Endothelial cell of umbilical vein (primary cell): Measurements from ENCODE around the gene CFAP70. TPM values are rescaled to one million over a fixed set of nuclear protein-coding genes. Genes with fewer than 3 reads are reported as not detected.

Experiments
- BruUV-seq: library from RNA; stranded (reverse); fragments of 400-500 nt; replicated peaks from 2 replicates; lab custom pipeline; 2021; lab: Mats Ljungman, UMichigan
- CTCF ChIA-PET: fragments of 300-600, 350-600 bp; sonication (Branson Sonifier 250); formaldehyde crosslinking; loops from one replicate; lab custom pipeline; 2021; ENCODE audit warnings: antibody characterized with exemption, inconsistent platforms; lab: Charles Lee
- POLR2A ChIA-PET: fragments of 300-600, 350-600 bp; sonication (Branson Sonifier 250); formaldehyde crosslinking; loops from one replicate; lab custom pipeline; 2021; ENCODE audit warnings: antibody characterized with exemption, inconsistent platforms; lab: Charles Lee
- DNase-seq: peaks from one replicate; pipeline ENCODE4 v3.0.0-alpha.2; 2011; ENCODE audit warnings: low read depth, low spot score
- FAIRE-seq: peaks from 2 replicates; lab custom pipeline; 2011; peaks lifted over from hg19 to GRCh38; lab: Jason Lieb, UNC
- H2AFZ ChIP-seq: 2 replicates; pipeline ENCODE4 v1.6.0; 2012; ENCODE audit warnings: low read depth, low read length, control low read depth, inconsistent platforms
- H3K27ac ChIP-seq: 2 replicates; pipeline ENCODE4 v1.5.1; 2011; ENCODE audit warnings: low read depth, mild to moderate bottlenecking, control low read depth, low read length, moderate library complexity; ENCODE audit not compliant: insufficient read depth
- H3K27me3 ChIP-seq, 2 experiments: 2 replicates each; pipeline versions ENCODE4 v1.6.0 to v1.6.1; 2011; ENCODE audit warnings: low read length in 2 of 2, mixed read lengths in 1 of 2; ENCODE audit not compliant: control insufficient read depth in 2 of 2, insufficient read depth in 2 of 2
- H3K36me3 ChIP-seq, 2 experiments: 2 replicates in 1 of 2; 3 replicates in 1 of 2; pipeline ENCODE4 v1.5.1; 2011; ENCODE audit warnings: low read length in 2 of 2, mild to moderate bottlenecking in 1 of 2, moderate library complexity in 1 of 2; ENCODE audit not compliant: control insufficient read depth in 2 of 2, insufficient read depth in 2 of 2; ENCODE audit errors: extremely low read depth in 1 of 2
- H3K4me1 ChIP-seq: 3 replicates; pipeline ENCODE4 v1.5.1; 2011; ENCODE audit warnings: mild to moderate bottlenecking, low read length; ENCODE audit not compliant: control insufficient read depth, insufficient read depth; ENCODE audit errors: extremely low read depth
- H3K4me2 ChIP-seq: 2 replicates; pipeline ENCODE4 v1.6.1; 2011; ENCODE audit warnings: low read length, control low read depth, mixed read lengths; ENCODE audit not compliant: insufficient read depth
- H3K4me3 ChIP-seq, 3 experiments: fragments of 200-600 bp in 1 of 3; sonication (generic), shearing (Covaris generic) in 1 of 3; replicated peaks in 1 of 3; 2 replicates each; pipeline ENCODE4 v1.5.1; 2011 to 2016; ENCODE audit warnings: control low read depth in 3 of 3, low read length in 3 of 3, mild to moderate bottlenecking in 2 of 3, inconsistent platforms in 1 of 3, low read depth in 1 of 3, moderate library complexity in 1 of 3; ENCODE audit not compliant: insufficient read depth in 1 of 3
- H3K79me2 ChIP-seq: 2 replicates; pipeline ENCODE4 v1.6.0; 2012; ENCODE audit warnings: low read length, inconsistent platforms; ENCODE audit not compliant: control insufficient read depth, insufficient read depth
- H3K9ac ChIP-seq: replicated peaks from 2 replicates; pipeline ENCODE3; 2011; ENCODE audit warnings: low read length, control low read depth; ENCODE audit not compliant: insufficient read depth; ENCODE audit errors: extremely low read depth
- H3K9me1 ChIP-seq: replicated peaks from 3 replicates; pipeline ENCODE4 v1.6.0; 2011; ENCODE audit warnings: mild to moderate bottlenecking, low read length; ENCODE audit not compliant: control insufficient read depth, insufficient read depth; ENCODE audit errors: extremely low read depth
- H3K9me3 ChIP-seq: replicated peaks from 2 replicates; pipeline ENCODE4 v1.5.1; 2012; ENCODE audit warnings: low read length, inconsistent platforms; ENCODE audit not compliant: control insufficient read depth, insufficient read depth
- H4K20me1 ChIP-seq: replicated peaks from 2 replicates; pipeline ENCODE3; 2011; ENCODE audit warnings: mild to moderate bottlenecking, low read length; ENCODE audit not compliant: control insufficient read depth, insufficient read depth; ENCODE audit errors: extremely low read depth
- JUN ChIP-seq: IDR thresholded peaks from 2 replicates; pipeline ENCODE4 v1.6.1; 2011; ENCODE audit warnings: borderline replicate concordance, low read depth; ENCODE audit not compliant: insufficient read length, insufficient read depth
- MYC ChIP-seq: IDR thresholded peaks from one replicate; pipeline ENCODE4 v1.6.1; 2011; ENCODE audit warnings: mild to moderate bottlenecking, low read depth, low read length
- POLR2A ChIP-seq: IDR thresholded peaks from 2 replicates; pipeline ENCODE4 v1.6.1; 2012; ENCODE audit warnings: low read depth, mild to moderate bottlenecking, control low read depth, low read length
- POLR2AphosphoS5 ChIP-seq: IDR thresholded peaks from 2 replicates; pipeline ENCODE4 v1.6.1; 2012; ENCODE audit warnings: low read depth, mild to moderate bottlenecking, control low read depth, low read length, moderate library complexity; ENCODE audit not compliant: insufficient read depth
- dilution Hi-C: fragments of 300-500 bp; cut with MboI; formaldehyde crosslinking; loops from one replicate; pipeline ENCODE4 v1.15.0; 2019; ENCODE audit warnings: low sequenced_read_pairs; ENCODE audit not compliant: extremely low pct_ligation_motif_present
- intact Hi-C: fragments of 100-400 bp; cut with micrococcal nuclease; formaldehyde crosslinking; loops from one replicate; pipeline ENCODE4 v1.10.0; 2022
- polyA plus RNA-seq, 4 experiments: library from polyadenylated mRNA; depleted of rRNA in 3 of 4; stranded (reverse) in 3 of 4; unstranded in 1 of 4; fragments of >200 nt; gene quantifications; 2 replicates each; pipeline versions ENCODE4 v1.2.1 to v1.2.3, GENCODE V29; 2011 to 2012; ENCODE audit warnings: missing spikeins in 1 of 4
- total RNA-seq: library from RNA; stranded (reverse); gene quantifications from 2 replicates; pipeline ENCODE4 v1.2.3, GENCODE V29; 2021

Gene CFAP70
- total and polyA plus RNA-seq, 2 donors (not counting 3 experiments of a cell fraction or from before 2014, with no cell fraction given): 0.19 to 0.27 TPM

GRCh38 chr10:73296946-73297345, 61.7 kb downstream of the CFAP70 start:
- Histone ChIP-seq H3K36me3 (no peaks in the 10 kb centered on the region), H4K20me1 (no peaks in the 10 kb centered on the region), H3K27me3 (peaks cover 13 to 21% of the 10 kb centered on the region in 2 experiments), H3K27ac (no peak overlapping the region), H3K4me1 (no peaks in the 10 kb centered on the region), H3K4me3 (no peak overlapping the region), H3K9ac (no peak overlapping the region), H3K9me3 (no peaks in the 10 kb centered on the region), H3K4me2 (no peak overlapping the region), H2AFZ (no peak overlapping the region), H3K79me2 (no peaks in the 10 kb centered on the region), H3K9me1 (no peaks in the 10 kb centered on the region)
- ChIA-PET CTCF (interaction anchor here (0.6 to 1.2 kb wide), 2 partner anchors 13 to 329 kb away, joined by 3 read pairs; no protein-coding TSS in a partner anchor), POLR2A (no interaction called here)
- TF ChIP-seq POLR2A: no peak
- intact Hi-C loops (no loop called here), dilution Hi-C loops (no loop called here)
- no peak for FAIRE-seq
- BruUV-seq: no TSS peak
- DNase-seq: no peak

GRCh38 chr10:73293461-73293860, 65.2 kb downstream of the CFAP70 start:
- dilution Hi-C loops: no loop called here
- Histone ChIP-seq H4K20me1 (no peaks in the 10 kb centered on the region), H3K27me3 (peaks cover 10 to 13% of the 10 kb centered on the region in 2 experiments), H3K9ac (no peak overlapping the region), H3K36me3 (no peaks in the 10 kb centered on the region), H3K4me2 (no peak overlapping the region), H3K9me3 (no peaks in the 10 kb centered on the region), H3K27ac (no peak overlapping the region), H3K4me3 (no peak overlapping the region), H2AFZ (no peak overlapping the region), H3K79me2 (no peaks in the 10 kb centered on the region), H3K9me1 (no peaks in the 10 kb centered on the region), H3K4me1 (no peaks in the 10 kb centered on the region)
- TF ChIP-seq MYC (no peak), JUN (no peak), POLR2AphosphoS5 (no peak)
- no peak for DNase-seq
- no TSS peak for BruUV-seq
- FAIRE-seq: no peak
- intact Hi-C loops: no loop called here
- CTCF ChIA-PET: no interaction called here
- POLR2A ChIA-PET: no interaction called here
